ENCODE measurements around the gene ARHGAP18.

- TF ChIP-seq RAD21 (IDR thresholded peaks at IDR 0.05; ENCODE audit: low read depth): no peak
- no peak for TF ChIP-seq FOXM1 (IDR thresholded peaks at IDR 0.05; ENCODE audit: borderline replicate concordance, low read depth)
- no peak for TF ChIP-seq MAX (IDR thresholded peaks at IDR 0.05)
- no peak for TF ChIP-seq NFIC (IDR thresholded peaks at IDR 0.05)
- TF ChIP-seq TAF1 (IDR thresholded peaks at IDR 0.05; ENCODE audit: low read depth): no peak
- TF ChIP-seq ZBTB7A (IDR thresholded peaks at IDR 0.05; ENCODE audit: low read depth): no peak
Measured at GRCh38 chr6:129586815-129587214, 123.2 kb downstream of the ARHGAP18 start.
